GM12878 (cell line): ENCODE data around the gene HOXB3. TPM values are rescaled to one million over a fixed set of nuclear protein-coding genes. Genes with fewer than 3 reads are reported as not detected.

ENCODE experiments used
- ATAC-seq: fragments of 200-7000 bp; cut with Tn5 transposase; 3 replicates; pipeline ENCODE4 v1.9.1; 2020; ENCODE audit warnings: mild to moderate bottlenecking, moderate library complexity
- BruUV-seq: library from RNA; stranded (reverse); fragments of 400-500 nt; replicated peaks from 2 replicates; lab custom pipeline; 2021; lab: Mats Ljungman, UMichigan
- CTCF ChIA-PET: fragments of 300-600 bp; sonication (Branson Sonifier 250); formaldehyde crosslinking; extraction: SDS; loops from one replicate; lab custom pipeline; 2021; ENCODE audit warnings: inconsistent platforms; lab: Yijun Ruan, JAX
- POLR2A ChIA-PET: fragments of 350-600 bp; formaldehyde crosslinking; extraction: SDS; loops from one replicate; lab custom pipeline; 2021; ENCODE audit warnings: inconsistent platforms; lab: Charles Lee
- RAD21 ChIA-PET: fragments of 300-600 bp; sonication (Branson Sonifier 250); formaldehyde crosslinking; loops from one replicate; lab custom pipeline; 2023; ENCODE audit warnings: antibody characterized with exemption; ENCODE audit not compliant: unreplicated experiment; lab: Charles Lee
- SMC1A ChIA-PET: fragments of 300-600 bp; sonication (Branson Sonifier 250); formaldehyde crosslinking; loops from one replicate; lab custom pipeline; 2023; ENCODE audit not compliant: unreplicated experiment, uncharacterized antibody; lab: Charles Lee
- DNase-seq: peaks from one replicate; pipeline ENCODE4 v3.0.0-alpha.2; 2011; ENCODE audit warnings: low read depth, low spot score
- FAIRE-seq: peaks from 3 replicates; lab custom pipeline; 2011; peaks lifted over from hg19 to GRCh38; lab: Jason Lieb, UNC
- H2AFZ ChIP-seq: 2 replicates; pipeline ENCODE4 v1.6.0; 2011; ENCODE audit warnings: low read depth, low read length, control low read depth; ENCODE audit not compliant: control insufficient read depth
- H3K27ac ChIP-seq: 2 replicates; pipeline ENCODE4 v1.5.1; 2011; ENCODE audit warnings: control low read depth; ENCODE audit not compliant: control insufficient read depth, insufficient read depth
- H3K27me3 ChIP-seq, 2 experiments: replicated peaks in 1 of 2; 2 replicates each; pipeline versions ENCODE4 v1.6.0 to v1.6.1; 2011; ENCODE audit warnings: low read length in 1 of 2; ENCODE audit not compliant: control insufficient read depth in 2 of 2, insufficient read depth in 2 of 2
- H3K36me3 ChIP-seq, 2 experiments: 2 replicates each; pipeline ENCODE4 v1.5.1; 2011; ENCODE audit warnings: low read length in 1 of 2; ENCODE audit not compliant: control insufficient read depth in 2 of 2, insufficient read depth in 2 of 2
- H3K4me1 ChIP-seq: 2 replicates; pipeline ENCODE4 v1.6.1; 2011; ENCODE audit warnings: mild to moderate bottlenecking, low read length, moderate library complexity, mixed read lengths; ENCODE audit not compliant: control insufficient read depth, insufficient read depth
- H3K4me2 ChIP-seq: 2 replicates; pipeline ENCODE4 v1.6.0; 2011; ENCODE audit warnings: control low read depth; ENCODE audit not compliant: control insufficient read depth, insufficient read depth
- H3K4me3 ChIP-seq: fragments of 200-600 bp; sonication (generic); 2 replicates; pipeline ENCODE4 v1.5.1; 2016
- H3K79me2 ChIP-seq: 2 replicates; pipeline ENCODE4 v1.6.0; 2011; ENCODE audit warnings: low read length; ENCODE audit not compliant: control insufficient read depth, insufficient read depth
- H3K9ac ChIP-seq: 2 replicates; pipeline ENCODE4 v1.8.0; 2011; ENCODE audit warnings: low read length, control low read depth, mixed read lengths; ENCODE audit not compliant: control insufficient read depth, insufficient read depth
- H3K9me3 ChIP-seq: replicated peaks from 3 replicates; pipeline ENCODE4 v1.5.1; 2011; ENCODE audit warnings: mild to moderate bottlenecking, low read length; ENCODE audit not compliant: control insufficient read depth, insufficient read depth
- H4K20me1 ChIP-seq: 2 replicates; pipeline ENCODE4 v1.6.0; 2011; ENCODE audit not compliant: control insufficient read depth, insufficient read depth
- CTCF ChIP-seq, 3 experiments: IDR thresholded peaks in 2 of 3; conservative IDR thresholded peaks in 1 of 3; 2 replicates each; pipeline ENCODE4 v1.5.1; 2011; ENCODE audit warnings: low read depth in 3 of 3, low read length in 3 of 3, mild to moderate bottlenecking in 3 of 3, control low read depth in 2 of 3, moderate library complexity in 2 of 3, inconsistent platforms in 1 of 3, mixed read lengths in 1 of 3; ENCODE audit not compliant: control insufficient read depth in 2 of 3, insufficient read depth in 1 of 3; ENCODE audit errors: extremely low read depth in 1 of 3
- GATAD2B ChIP-seq: fragments of 450-650 bp; conservative IDR thresholded peaks from 2 replicates; pipeline ENCODE4 v1.6.1; 2017; ENCODE audit warnings: low read depth, mild to moderate bottlenecking, moderate library complexity
- RAD21 ChIP-seq: IDR thresholded peaks from 2 replicates; pipeline ENCODE4 v1.6.1; 2011; ENCODE audit warnings: mild to moderate bottlenecking, low read depth, low read length, moderate library complexity; ENCODE audit not compliant: insufficient read depth
- SMC3 ChIP-seq: IDR thresholded peaks from 2 replicates; pipeline ENCODE4 v1.6.1; 2011; ENCODE audit warnings: low read length, improper control_type of control experiment, borderline replicate concordance
- STAT1 ChIP-seq: fragments of 450-650 bp; conservative IDR thresholded peaks from 2 replicates; pipeline ENCODE4 v1.6.1; 2014; ENCODE audit warnings: antibody characterized with exemption, mild to moderate bottlenecking
- WGBS: methylation state at CpG from one replicate; pipeline ENCODE4 v1.1.6; 2016; ENCODE audit warnings: low lambda C conversion rate; ENCODE audit not compliant: insufficient replicate concordance, insufficient coverage; ENCODE audit errors: missing lambda C conversion rate; 5-methylcytosine and 5-hydroxymethylcytosine counted together
- in situ Hi-C: fragments of 300-500 bp; cut with MboI; formaldehyde crosslinking; loops from 9 replicates; pipeline ENCODE4 v1.14.3; 2018; ENCODE audit warnings: mixed read lengths
- intact Hi-C: fragments of 100-400 bp; cut with micrococcal nuclease; formaldehyde crosslinking; loops from one replicate; pipeline ENCODE4 v1.14.2; 2022; ENCODE audit not compliant: unreplicated experiment
- polyA plus RNA-seq, 11 experiments: library from polyadenylated mRNA; depleted of rRNA in 4 of 11; unstranded in 6 of 11; stranded (reverse) in 5 of 11; fragments of >200 nt; fragmentation: Nextera tagmentation in 4 of 11; fragmentation: Illumina TruSeq in 1 of 11; extraction: Ambion mirVana in 4 of 11; extraction: Trizol in 1 of 11; gene quantifications; 1 replicate in 1 of 11; 2 replicates in 10 of 11; pipeline versions ENCODE4 v1.2.1 to v1.2.3, GENCODE V29; 2011 to 2016; ENCODE audit warnings: inconsistent platforms in 2 of 11, missing spikeins in 2 of 11, low read depth in 1 of 11
- total RNA-seq, 4 experiments: library from RNA; depleted of rRNA in 3 of 4; stranded (reverse); fragments of >200 nt in 3 of 4; fragmentation: Illumina TruSeq in 1 of 4; extraction: Trizol in 1 of 4; gene quantifications; 2 replicates each; pipeline versions ENCODE4 v1.2.1 to v1.2.3, GENCODE V29; 2013 to 2021

Gene HOXB3
- total and polyA plus RNA-seq, 10 of the 15 experiments (the other 5 are each of a cell fraction or from before 2014, with no cell fraction given) = 0.19 to 7.7 (median 2.9) TPM

GRCh38 chr17:48500435-48501426 lies 89.3 kb downstream of the HOXB3 start:
- FAIRE-seq = no peak
- intact Hi-C loops (no loop called here), in situ Hi-C loops (no loop called here)
- H4K20me1 ChIP-seq = no peaks in the 10 kb centered on the region
- SMC1A ChIA-PET = interaction anchor here (0.8 to 2.6 kb wide), 12 partner anchors 9 to 151 kb away, joined by 3 to 9 read pairs (median 4); partner anchors contain the start of genes HOXB4 and HOXB5
- no peak overlapping the region for H3K4me3 ChIP-seq
- WGBS = 59% methylated on average over 12 of the region's 12 CpGs
- no peak for DNase-seq
- CTCF ChIA-PET = interaction anchor here (1.1 to 1.8 kb wide), 4 partner anchors 9 to 100 kb away, joined by 3 to 13 read pairs (median 4); no protein-coding TSS in a partner anchor
- H3K27ac ChIP-seq = no peak overlapping the region
- no TSS peak for BruUV-seq
- no peaks in the 10 kb centered on the region for H3K36me3 ChIP-seq
- H3K9me3 ChIP-seq = no peaks in the 10 kb centered on the region
- H3K27me3 ChIP-seq = no peaks in the 10 kb centered on the region
- no peak overlapping the region for H2AFZ ChIP-seq
- H3K9ac ChIP-seq = no peak overlapping the region
- TF ChIP-seq SMC3 (peak; percentile 48; the same call in 1 of the 2 replicates), CTCF (IDR thresholded peaks at IDR 0.05 in 2 of 3, conservative IDR thresholded peaks at IDR 0.05 in 1 of 3; ENCODE audit: control insufficient read depth in 2 of 3, extremely low read depth in 1 of 3, insufficient read depth in 1 of 3, low read depth in 3 of 3, low read length in 3 of 3) (peak; percentile 24 to 30 (median 28); a peak in 4 of 6 replicates), GATAD2B (no peak), STAT1 (no peak), RAD21 (peak; percentile 62)
- TF ChIP-seq, all 136 proteins: peak for 3
- ChIA-PET RAD21 (interaction anchor here (0.5 to 1.5 kb wide), 10 partner anchors 8 to 148 kb away, joined by 3 to 7 read pairs (median 4); no protein-coding TSS in a partner anchor), POLR2A (interaction anchor here (1.1 to 1.2 kb wide), 3 partner anchors 23 to 87 kb away, joined by 3 read pairs; no protein-coding TSS in a partner anchor)
- Histone ChIP-seq H3K4me2 (no peak overlapping the region), H3K4me1 (peaks cover 8% of the 10 kb centered on the region; the same call in 1 of the 2 replicates), H3K79me2 (no peaks in the 10 kb centered on the region)
- no peak for ATAC-seq
